ENCODE results near the gene ALDH1A1. TPM values are rescaled to one million over a fixed set of nuclear protein-coding genes. Genes with fewer than 3 reads are reported as not detected.
A peak's percentile ranks its signal among the peaks of the same experiment; 100 is the strongest.

ALDH1A1 gene
- total and polyA plus RNA-seq, 2 of the 8 experiments (the other 6 are each of a cell fraction or from before 2014, with no cell fraction given) = 0.50 to 0.82 TPM

DNA sequence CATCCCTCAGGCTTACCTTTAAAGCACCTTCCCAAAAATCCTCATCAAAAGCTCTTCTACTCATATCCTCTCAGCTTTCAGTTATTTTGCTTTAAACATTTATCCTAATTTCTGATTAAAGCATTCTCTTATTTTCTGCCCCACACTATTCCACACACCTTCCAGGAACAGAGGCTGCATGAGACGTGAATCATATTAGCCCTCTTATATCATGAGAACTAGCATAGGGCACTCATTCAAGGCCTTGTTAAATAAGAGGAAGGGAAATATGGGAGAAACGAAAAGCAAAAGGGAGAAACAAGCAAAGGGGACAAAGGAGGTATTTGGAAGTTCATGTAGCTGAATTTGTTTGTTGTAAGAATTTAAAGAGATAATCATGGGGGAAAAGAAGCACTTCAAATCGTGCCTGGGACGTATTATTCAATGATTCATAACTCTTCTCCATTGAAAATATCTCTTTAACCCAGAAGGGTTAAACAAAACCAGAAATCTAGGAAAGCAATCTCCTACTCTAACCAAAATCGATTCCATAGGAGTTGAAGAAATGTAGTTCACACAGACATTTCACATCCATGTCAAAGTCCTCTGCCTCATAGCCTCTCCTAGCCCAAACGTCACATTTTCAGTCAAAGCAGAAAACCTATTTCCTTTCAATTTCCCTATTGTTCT, 4.1 kb downstream of the ALDH1A1 start:
- no peak overlapping the region for H2AK5ac ChIP-seq (ENCODE audit: low read depth, low read length)
- no peak overlapping the region for H2BK5ac ChIP-seq (ENCODE audit: low read depth, low read length)
- FAIRE-seq (no peak), DNase-seq (ENCODE audit: low read depth in 1 of 2, low spot score in 2 of 2) (no peak)
- H2BK12ac ChIP-seq (ENCODE audit: low read depth, low read length) = no peak overlapping the region
- H3K14ac ChIP-seq (ENCODE audit: insufficient read length) = no peak overlapping the region
- H3K9ac ChIP-seq (replicated peaks in 1 of 4; ENCODE audit: extremely low read depth in 1 of 4, low read depth in 3 of 4, low read length in 3 of 4) = no peak overlapping the region
- no peak overlapping the region for H3K4ac ChIP-seq (replicated peaks; ENCODE audit: insufficient read length, low read depth, low read length)
- no peak overlapping the region for H3K4me2 ChIP-seq (ENCODE audit: insufficient read depth in 1 of 2, low read depth in 2 of 2, low read length in 2 of 2)
- H3K79me2 ChIP-seq (ENCODE audit: control insufficient read depth in 1 of 2, insufficient read depth in 2 of 2, low read length in 2 of 2) = no peaks in the 10 kb centered on the region
- POLR2A ChIA-PET (ENCODE audit: partially characterized antibody) = no interaction called here
- no peak overlapping the region for H2BK20ac ChIP-seq (ENCODE audit: low read length)
- WGBS, 2 experiments (ENCODE audit: extremely low coverage in 1 of 2, insufficient coverage in 1 of 2, insufficient read length in 1 of 2, insufficient replicate concordance in 2 of 2, low coverage in 1 of 2, low lambda C conversion rate in 2 of 2, missing lambda C conversion rate in 1 of 2) = 88% methylated on average over 6 of the region's 6 CpGs; no CpG with 5 or more reads in 1 of the 2 experiments
- no peaks in the 10 kb centered on the region for H3K9me3 ChIP-seq (ENCODE audit: insufficient read depth in 2 of 2, low read depth in 1 of 2, low read length in 1 of 2)
- no peak overlapping the region for H3K56ac ChIP-seq (replicated peaks; ENCODE audit: insufficient read length, low read depth, low read length)
- H4K91ac ChIP-seq (replicated peaks; ENCODE audit: insufficient read length, low read length) = no peak overlapping the region
- peak overlapping the region; percentile 57; the same call in 1 of the 2 replicates for H2AFZ ChIP-seq (ENCODE audit: low read length)
- no peak overlapping the region for H2BK120ac ChIP-seq (replicated peaks; ENCODE audit: low read depth, low read length)
- no peaks in the 10 kb centered on the region for H4K20me1 ChIP-seq (replicated peaks in 1 of 2; ENCODE audit: control insufficient read depth in 1 of 2, insufficient read depth in 2 of 2, low read length in 2 of 2)
- no peaks in the 10 kb centered on the region for H3K79me1 ChIP-seq (ENCODE audit: low read depth, low read length)
- peaks cover 0 to 3% (median 0%) of the 10 kb centered on the region in 4 experiments; a peak in 1 of 7 replicates for H3K4me1 ChIP-seq (replicated peaks in 1 of 4; ENCODE audit: control insufficient read depth in 3 of 4, insufficient read depth in 4 of 4, low read length in 3 of 4)
- H4K5ac ChIP-seq (ENCODE audit: insufficient read length, low read depth, low read length) = no peak overlapping the region
- H2BK15ac ChIP-seq (ENCODE audit: low read length) = no peak overlapping the region
- no peak overlapping the region for H3K18ac ChIP-seq (ENCODE audit: extremely low read depth, low read length)
- H3K27me3 ChIP-seq (replicated peaks in 1 of 4; ENCODE audit: control insufficient read depth in 3 of 4, extremely low read depth in 1 of 4, insufficient read depth in 3 of 4, low read length in 3 of 4) = no peaks in the 10 kb centered on the region
- no peak overlapping the region for H3K23ac ChIP-seq (ENCODE audit: insufficient read length)
- no peak overlapping the region for H4K8ac ChIP-seq (ENCODE audit: extremely low read depth, insufficient read depth, low read length)
- CTCF ChIA-PET (ENCODE audit: partially characterized antibody) = interaction anchor here (0.6 to 7.2 kb wide), 5 partner anchors 9 to 1794 kb away, joined by 3 to 32 read pairs (median 3); no protein-coding TSS in a partner anchor
- no peaks in the 10 kb centered on the region for H3K23me2 ChIP-seq (ENCODE audit: low read depth, low read length)
- H3K4me3 ChIP-seq (ENCODE audit: extremely low read depth in 1 of 4, insufficient read depth in 2 of 4, low read depth in 3 of 4, low read length in 4 of 4) = no peak overlapping the region
- no peak overlapping the region for H3K27ac ChIP-seq (ENCODE audit: low read depth, low read length)
- H3K36me3 ChIP-seq (ENCODE audit: control insufficient read depth in 2 of 4, insufficient read depth in 4 of 4, low read length in 3 of 4) = no peaks in the 10 kb centered on the region
- no peak for TF ChIP-seq GTF2F1 (IDR thresholded peaks at IDR 0.05; ENCODE audit: borderline replicate concordance, low read depth, low read length)
- TF ChIP-seq SIRT6 (IDR thresholded peaks at IDR 0.05; ENCODE audit: low read length) = no peak
- TF ChIP-seq, protein P1, sequence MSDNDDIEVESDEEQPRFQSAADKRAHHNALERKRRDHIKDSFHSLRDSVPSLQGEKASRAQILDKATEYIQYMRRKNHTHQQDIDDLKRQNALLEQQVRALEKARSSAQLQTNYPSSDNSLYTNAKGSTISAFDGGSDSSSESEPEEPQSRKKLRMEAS (IDR thresholded peaks at IDR 0.05) = no peak
- TF ChIP-seq CTBP2 (IDR thresholded peaks at IDR 0.05; ENCODE audit: borderline replicate concordance, insufficient read depth, insufficient read length, low read length) = no peak
- TF ChIP-seq CBX8 (IDR thresholded peaks at IDR 0.05; ENCODE audit: borderline replicate concordance, low read depth, low read length) = no peak
- no peak for TF ChIP-seq HDAC6 (IDR thresholded peaks at IDR 0.05; ENCODE audit: low read depth, low read length)
- no peak for TF ChIP-seq NANOG (IDR thresholded peaks at IDR 0.05; ENCODE audit: insufficient read depth, low read depth, low read length, poor library complexity, severe bottlenecking)
- TF ChIP-seq PHF8 (conservative IDR thresholded peaks at IDR 0.05; ENCODE audit: low read depth, low read length) = no peak
- TF ChIP-seq RNF2 (IDR thresholded peaks at IDR 0.05; ENCODE audit: borderline replicate concordance, low read depth, low read length, missing control alignments, poor library complexity, severe bottlenecking) = no peak
- no peak for TF ChIP-seq RBBP5 (IDR thresholded peaks at IDR 0.05; ENCODE audit: borderline replicate concordance, low read depth, low read length)
- TF ChIP-seq YY1 (IDR thresholded peaks at IDR 0.05; ENCODE audit: low read depth, low read length) = no peak
- no peak for TF ChIP-seq TAF7 (optimal IDR thresholded peaks at IDR 0.05; ENCODE audit: borderline replicate concordance, low read depth, low read length)

Measured in H1 (cell line).